Lung microvascular endothelial cell (primary cell): ENCODE results near the gene CALY. TPM values are rescaled to one million over a fixed set of nuclear protein-coding genes. Genes with fewer than 3 reads are reported as not detected.

Experiments used
- DNase-seq, 2 donors: peaks; one replicate each; pipeline versions ENCODE4 v3.0.0 to v3.0.0-alpha.2; 2010; ENCODE audit warnings: low read depth in 2 of 2
- total RNA-seq: library from RNA; depleted of rRNA; stranded (reverse); fragments of >200 nt; gene quantifications from 2 replicates; pipeline ENCODE4 v1.2.1, GENCODE V29; 2014

The CALY gene
- total RNA-seq, 1 donor from 2014 or later, result not detected

GRCh38 chr10:133366751-133367150 lies 30.1 kb upstream of the CALY start:
- DNase-seq, result no peak

- DNase-seq, result no peak
These were observed 29.4 kb upstream of the CALY start for GRCh38 chr10:133366130-133366478.

GRCh38 chr10:133365461-133366129 lies 28.9 kb upstream of the CALY start:
- DNase-seq, result no peak

GRCh38 chr10:133364645-133365431 lies 28.1 kb upstream of the CALY start:
- no peak for DNase-seq

- no peak for DNase-seq
These were observed 26.1 kb upstream of the CALY start for GRCh38 chr10:133362846-133363245.

GRCh38 chr10:133361773-133362441 lies 25.2 kb upstream of the CALY start:
- no peak for DNase-seq

- DNase-seq, result no peak
These were observed 24.5 kb upstream of the CALY start for GRCh38 chr10:133361227-133361626.

GRCh38 chr10:133359972-133360610 lies 23.4 kb upstream of the CALY start:
- DNase-seq, result no peak

GRCh38 chr10:133359554-133359971 lies 22.9 kb upstream of the CALY start:
- no peak for DNase-seq

GRCh38 chr10:133358925-133359310 lies 22.2 kb upstream of the CALY start:
- DNase-seq, result no peak

- no peak for DNase-seq
These were observed 21.6 kb upstream of the CALY start for GRCh38 chr10:133358162-133358924.

- DNase-seq, result peak; percentile 45 to 65
These were observed 20.8 kb upstream of the CALY start, which contains the start of gene FUOM for GRCh38 chr10:133357285-133358161. FUOM (minus strand) TSS chr10:133358019; CDS start chr10:133358007, 12 bp downstream.

- no peak for DNase-seq
These were observed 20.0 kb upstream of the CALY start for GRCh38 chr10:133356549-133357284.

- DNase-seq, result no peak
These were observed 19.3 kb upstream of the CALY start for GRCh38 chr10:133355991-133356390.

GRCh38 chr10:133355266-133355665 lies 18.6 kb upstream of the CALY start:
- DNase-seq, result no peak

GRCh38 chr10:133354672-133355240 lies 18.1 kb upstream of the CALY start:
- DNase-seq, result no peak

- no peak for DNase-seq
These were observed 17.4 kb upstream of the CALY start for GRCh38 chr10:133353988-133354605.

- no peak for DNase-seq
These were observed 16.7 kb upstream of the CALY start for GRCh38 chr10:133353202-133353959.
